Hepatocyte (in vitro differentiated cells): ENCODE results near the gene RPS6KA4. TPM values are rescaled to one million over a fixed set of nuclear protein-coding genes. Genes with fewer than 3 reads are reported as not detected.

ENCODE experiments used
- DNase-seq: peaks from one replicate; pipeline ENCODE4 v3.0.0-alpha.2; 2016; ENCODE audit warnings: low spot score
- H2AFZ ChIP-seq: fragments of 200-600 bp; sonication (generic); 2 replicates; pipeline ENCODE4 v1.6.0; 2016; ENCODE audit warnings: antibody characterized with exemption, mild to moderate bottlenecking
- H3K27ac ChIP-seq: fragments of 200-600 bp; sonication (generic); 2 replicates; pipeline ENCODE4 v1.5.1; 2016; ENCODE audit warnings: mild to moderate bottlenecking
- H3K27me3 ChIP-seq: fragments of 200-600 bp; sonication (generic); 2 replicates; pipeline ENCODE4 v1.6.1; 2016
- H3K36me3 ChIP-seq: fragments of 200-600 bp; sonication (generic); replicated peaks from 2 replicates; pipeline ENCODE4 v1.5.1; 2016; ENCODE audit warnings: low read depth; ENCODE audit not compliant: insufficient read depth
- H3K4me1 ChIP-seq: fragments of 200-600 bp; sonication (generic); 2 replicates; pipeline ENCODE4 v1.5.1; 2016; ENCODE audit warnings: mild to moderate bottlenecking, moderate library complexity; ENCODE audit not compliant: insufficient read depth
- H3K4me2 ChIP-seq: fragments of 200-600 bp; sonication (generic); 2 replicates; pipeline ENCODE4 v1.6.0; 2016
- H3K4me3 ChIP-seq: fragments of 200-600 bp; sonication (generic); 2 replicates; pipeline ENCODE4 v1.5.1; 2016; ENCODE audit warnings: mild to moderate bottlenecking
- H3K79me2 ChIP-seq: fragments of 200-600 bp; sonication (generic); 2 replicates; pipeline ENCODE4 v1.6.0; 2017; ENCODE audit warnings: mild to moderate bottlenecking
- H3K9me2 ChIP-seq: fragments of 200-600 bp; sonication (generic); replicated peaks from 2 replicates; pipeline ENCODE4 v1.6.0; 2017; ENCODE audit warnings: mild to moderate bottlenecking; ENCODE audit not compliant: insufficient read depth
- H3K9me3 ChIP-seq: fragments of 200-600 bp; sonication (generic); 2 replicates; pipeline ENCODE4 v1.5.1; 2016; ENCODE audit warnings: low read depth, mild to moderate bottlenecking
- H4K20me1 ChIP-seq: fragments of 200-600 bp; sonication (generic); 2 replicates; pipeline ENCODE4 v1.6.0; 2016; ENCODE audit warnings: mild to moderate bottlenecking; ENCODE audit not compliant: insufficient read depth, poor library complexity, severe bottlenecking
- EZH2 ChIP-seq: fragments of 200-600 bp; sonication (generic); IDR thresholded peaks from 2 replicates; pipeline ENCODE4 v1.6.1; 2016; ENCODE audit warnings: antibody characterized with exemption, mild to moderate bottlenecking, borderline replicate concordance
- EZH2phosphoT487 ChIP-seq: fragments of 200-600 bp; sonication (generic); IDR thresholded peaks from one replicate; pipeline ENCODE4 v1.6.1; 2018; ENCODE audit warnings: antibody characterized with exemption, mild to moderate bottlenecking, low read depth, moderate library complexity; ENCODE audit not compliant: unreplicated experiment, severe bottlenecking
- WGBS: methylation state at CpG from one replicate; pipeline ENCODE4 v1.1.6; 2016; ENCODE audit warnings: low lambda C conversion rate; ENCODE audit errors: missing lambda C conversion rate; 5-methylcytosine and 5-hydroxymethylcytosine counted together
- polyA plus RNA-seq: library from polyadenylated mRNA; unstranded; fragments of >200 nt; fragmentation: Nextera tagmentation; extraction: Ambion mirVana; gene quantifications from 2 replicates; pipeline ENCODE4 v1.2.1, GENCODE V29; 2016
- total RNA-seq: library from RNA; depleted of rRNA; stranded (reverse); fragments of >200 nt; gene quantifications from 2 replicates; pipeline ENCODE4 v1.2.3, GENCODE V29; 2014
- TF ChIP-seq, protein P1 (sequence below): fragments of 200-600 bp; sonication (generic); IDR thresholded peaks from 2 replicates; pipeline ENCODE4 v1.5.1; 2016; ENCODE audit warnings: antibody characterized with exemption, mild to moderate bottlenecking; ENCODE audit not compliant: poor library complexity

The RPS6KA4 gene
- total and polyA plus RNA-seq, 2 experiments from 2014 or later = 35.9 to 44.0 TPM

DNA sequence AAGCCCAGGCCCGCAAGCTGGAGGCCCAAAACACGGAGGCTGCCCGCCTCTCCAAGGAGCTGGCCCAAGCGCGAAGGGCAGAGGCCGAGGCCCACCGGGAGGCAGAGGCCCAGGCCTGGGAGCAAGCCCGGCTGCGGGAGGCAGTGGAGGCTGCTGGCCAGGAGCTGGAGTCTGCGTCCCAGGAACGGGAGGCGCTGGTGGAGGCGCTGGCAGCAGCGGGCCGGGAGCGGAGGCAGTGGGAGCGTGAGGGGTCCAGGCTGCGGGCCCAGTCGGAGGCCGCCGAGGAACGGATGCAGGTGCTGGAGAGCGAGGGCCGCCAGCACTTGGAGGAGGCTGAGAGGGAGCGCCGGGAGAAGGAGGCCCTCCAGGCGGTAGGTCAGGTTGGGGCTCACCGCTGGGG is 14.2 kb upstream of the RPS6KA4 start:
- no peak for DNase-seq
- no peaks in the 10 kb centered on the region for H3K79me2 ChIP-seq
- no peak overlapping the region for H3K27ac ChIP-seq
- H3K4me2 ChIP-seq = no peak overlapping the region
- no peaks in the 10 kb centered on the region for H4K20me1 ChIP-seq
- H2AFZ ChIP-seq = no peak overlapping the region
- H3K27me3 ChIP-seq = no peaks in the 10 kb centered on the region
- no peak overlapping the region for H3K4me3 ChIP-seq
- H3K9me3 ChIP-seq = no peaks in the 10 kb centered on the region
- H3K4me1 ChIP-seq = no peaks in the 10 kb centered on the region
- no peaks in the 10 kb centered on the region for H3K9me2 ChIP-seq
- 96% methylated on average over 24 of the region's 28 CpGs for WGBS
- no peaks in the 10 kb centered on the region for H3K36me3 ChIP-seq
- TF ChIP-seq EZH2phosphoT487 = no peak
- TF ChIP-seq, protein P1, sequence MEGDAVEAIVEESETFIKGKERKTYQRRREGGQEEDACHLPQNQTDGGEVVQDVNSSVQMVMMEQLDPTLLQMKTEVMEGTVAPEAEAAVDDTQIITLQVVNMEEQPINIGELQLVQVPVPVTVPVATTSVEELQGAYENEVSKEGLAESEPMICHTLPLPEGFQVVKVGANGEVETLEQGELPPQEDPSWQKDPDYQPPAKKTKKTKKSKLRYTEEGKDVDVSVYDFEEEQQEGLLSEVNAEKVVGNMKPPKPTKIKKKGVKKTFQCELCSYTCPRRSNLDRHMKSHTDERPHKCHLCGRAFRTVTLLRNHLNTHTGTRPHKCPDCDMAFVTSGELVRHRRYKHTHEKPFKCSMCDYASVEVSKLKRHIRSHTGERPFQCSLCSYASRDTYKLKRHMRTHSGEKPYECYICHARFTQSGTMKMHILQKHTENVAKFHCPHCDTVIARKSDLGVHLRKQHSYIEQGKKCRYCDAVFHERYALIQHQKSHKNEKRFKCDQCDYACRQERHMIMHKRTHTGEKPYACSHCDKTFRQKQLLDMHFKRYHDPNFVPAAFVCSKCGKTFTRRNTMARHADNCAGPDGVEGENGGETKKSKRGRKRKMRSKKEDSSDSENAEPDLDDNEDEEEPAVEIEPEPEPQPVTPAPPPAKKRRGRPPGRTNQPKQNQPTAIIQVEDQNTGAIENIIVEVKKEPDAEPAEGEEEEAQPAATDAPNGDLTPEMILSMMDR = no peak
- no peak for TF ChIP-seq EZH2

DNA sequence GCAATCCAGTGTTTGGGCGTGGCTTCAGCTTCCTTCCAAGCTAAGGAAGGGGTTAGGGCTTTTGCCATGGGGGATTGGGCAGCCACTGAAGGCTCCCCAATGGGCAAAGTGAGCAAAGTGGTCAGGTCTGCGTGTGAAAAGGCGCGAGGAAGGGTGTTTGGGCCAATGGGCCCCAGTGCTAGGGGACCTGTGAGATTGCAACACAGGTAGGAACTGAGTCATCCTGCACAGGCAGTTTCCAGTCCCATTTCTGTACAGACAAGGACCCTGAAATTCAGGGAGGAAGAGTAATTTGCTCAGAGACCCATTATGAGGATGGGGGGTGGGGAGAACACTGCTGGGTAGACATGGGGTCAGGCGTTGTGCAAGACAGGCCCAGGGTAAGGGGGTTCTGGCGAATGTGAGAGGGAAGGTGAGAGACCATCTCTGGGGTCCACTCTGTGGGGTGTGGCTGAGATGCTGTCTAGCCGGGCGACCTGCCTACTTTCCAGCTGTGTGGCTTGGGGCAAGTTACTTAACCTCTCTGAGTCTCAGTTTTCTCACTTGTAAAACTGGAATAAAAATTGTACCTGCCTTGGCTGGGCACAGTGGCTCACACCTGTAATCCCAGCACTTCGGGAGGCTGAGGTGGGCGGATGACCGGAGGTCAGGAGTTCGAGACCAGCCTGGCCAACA is 11.6 kb upstream of the RPS6KA4 start:
- no peaks in the 10 kb centered on the region for H3K4me1 ChIP-seq
- no peak overlapping the region for H2AFZ ChIP-seq
- H3K9me2 ChIP-seq = no peaks in the 10 kb centered on the region
- no peaks in the 10 kb centered on the region for H3K27me3 ChIP-seq
- H3K9me3 ChIP-seq = no peaks in the 10 kb centered on the region
- no peaks in the 10 kb centered on the region for H3K79me2 ChIP-seq
- H3K4me3 ChIP-seq = no peak overlapping the region
- H3K36me3 ChIP-seq = no peaks in the 10 kb centered on the region
- TF ChIP-seq, protein P1 = no peak
- TF ChIP-seq EZH2phosphoT487 = no peak
- TF ChIP-seq EZH2 = no peak
- H4K20me1 ChIP-seq = no peaks in the 10 kb centered on the region
- no peak for DNase-seq
- WGBS = 95% methylated on average over 12 of the region's 12 CpGs
- H3K4me2 ChIP-seq = no peak overlapping the region
- no peak overlapping the region for H3K27ac ChIP-seq

DNA sequence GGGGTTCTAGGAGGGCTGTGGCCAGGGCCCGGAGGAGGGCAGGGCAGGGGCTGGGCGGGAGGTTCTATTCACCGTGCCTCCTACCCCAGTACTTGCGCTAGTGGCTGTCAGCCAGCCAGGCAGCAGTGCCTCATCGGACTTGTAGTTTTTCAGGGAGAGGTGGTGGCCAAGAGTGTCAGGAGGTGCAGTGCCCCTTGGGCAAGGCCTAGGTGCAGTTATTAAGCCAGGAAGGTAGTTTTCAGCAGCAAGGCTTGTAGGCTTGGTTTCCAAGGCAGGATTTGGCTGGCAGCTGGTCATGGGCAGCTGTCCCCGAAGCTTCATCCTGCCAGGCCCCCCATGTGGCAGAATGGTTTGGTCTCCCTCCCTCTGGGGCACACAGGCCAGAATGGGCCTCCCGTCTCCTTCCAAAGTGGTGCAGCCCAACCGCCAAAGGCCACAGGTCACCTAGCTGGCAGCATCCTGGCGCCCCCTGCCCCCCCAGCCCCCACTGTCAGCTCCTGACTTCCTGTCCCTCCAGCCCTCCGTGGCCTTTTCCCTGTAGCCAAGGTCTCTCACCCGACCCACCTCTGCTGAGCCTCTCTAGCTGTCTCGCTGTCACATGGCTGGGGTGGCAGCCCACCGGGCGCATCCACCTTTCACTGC is 10.5 kb upstream of the RPS6KA4 start:
- H3K79me2 ChIP-seq = no peaks in the 10 kb centered on the region
- H3K27ac ChIP-seq = no peak overlapping the region
- no peak for DNase-seq
- TF ChIP-seq, protein P1 = no peak
- TF ChIP-seq EZH2phosphoT487 (no peak), EZH2 (no peak)
- no peaks in the 10 kb centered on the region for H3K36me3 ChIP-seq
- 82% methylated on average over 12 of the region's 14 CpGs for WGBS
- H3K9me3 ChIP-seq = no peaks in the 10 kb centered on the region
- no peaks in the 10 kb centered on the region for H4K20me1 ChIP-seq
- no peak overlapping the region for H3K4me3 ChIP-seq
- no peak overlapping the region for H3K4me2 ChIP-seq
- H3K9me2 ChIP-seq = no peaks in the 10 kb centered on the region
- no peak overlapping the region for H2AFZ ChIP-seq
- H3K4me1 ChIP-seq = no peaks in the 10 kb centered on the region
- no peaks in the 10 kb centered on the region for H3K27me3 ChIP-seq
